Renal pelvis (tissue), 4 donors: ENCODE results near the gene TTLL1. TPM values are rescaled to one million over a fixed set of nuclear protein-coding genes. Genes with fewer than 3 reads are reported as not detected.
"Not testable (repeated sequence)": the region's sequence is repeated elsewhere in the genome, so short reads cannot be mapped to it uniquely, and the experiment has no call there.

Source experiments
- DNase-seq: peaks from one replicate; pipeline ENCODE4 v3.0.0-alpha.2; 2013
- polyA plus RNA-seq, 3 donors: library from polyadenylated mRNA; unstranded; fragments of 120-200 nt; gene quantifications; one replicate each; pipeline ENCODE4 v1.2.1, GENCODE V29; 2013; ENCODE audit not compliant: insufficient read length in 3 of 3

The TTLL1 gene
- polyA plus RNA-seq, 3 donors: 17.7 to 19.8 (median 18.5) TPM

DNA sequence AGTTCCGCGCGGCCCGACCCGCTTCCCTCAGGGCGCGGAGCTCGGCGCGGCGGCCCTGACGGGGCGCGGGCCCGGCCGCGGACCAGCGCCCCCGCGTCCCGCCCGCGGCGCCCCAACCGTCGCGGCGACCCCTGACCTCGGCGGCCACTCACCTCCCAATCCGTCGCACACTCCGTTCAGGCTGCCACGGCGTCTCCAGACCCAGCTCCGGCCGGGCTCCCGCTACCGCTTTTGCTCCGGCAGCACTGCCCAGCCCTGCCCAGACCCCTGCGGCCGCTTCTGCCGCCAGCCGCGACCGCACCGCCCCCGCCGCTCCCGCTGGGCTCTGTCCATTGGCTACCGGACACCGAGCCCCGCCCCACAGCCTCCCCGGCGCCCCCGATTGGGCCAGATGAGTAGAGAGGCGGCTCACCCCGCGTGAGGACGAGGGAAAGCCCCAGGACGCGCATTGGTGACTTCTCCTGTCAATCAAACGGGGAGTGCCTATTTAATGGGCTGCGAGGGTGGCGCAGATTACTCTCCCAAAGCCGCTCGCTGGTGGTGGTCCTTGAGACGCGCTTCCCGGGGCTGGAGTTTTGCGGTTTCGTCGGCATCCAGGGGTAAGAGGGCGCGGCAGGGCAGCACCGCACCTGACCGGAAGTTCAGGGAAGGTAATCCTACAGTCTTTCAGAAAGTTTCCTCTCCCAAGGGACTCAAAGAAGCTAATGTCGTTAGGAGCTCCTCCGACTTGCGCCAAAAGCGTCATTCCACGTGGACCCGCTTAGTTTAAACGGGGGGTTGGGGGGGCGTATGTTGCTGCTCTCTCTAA lies 74.1 kb downstream of the TTLL1 start, which contains the start of gene PACSIN2:
TSS of gene PACSIN2 (minus strand) at position 281 of the 808 bp plus-strand sequence. CDS start 103,069 bp downstream, outside the sequence.
- peak; percentile 99 for DNase-seq

DNA sequence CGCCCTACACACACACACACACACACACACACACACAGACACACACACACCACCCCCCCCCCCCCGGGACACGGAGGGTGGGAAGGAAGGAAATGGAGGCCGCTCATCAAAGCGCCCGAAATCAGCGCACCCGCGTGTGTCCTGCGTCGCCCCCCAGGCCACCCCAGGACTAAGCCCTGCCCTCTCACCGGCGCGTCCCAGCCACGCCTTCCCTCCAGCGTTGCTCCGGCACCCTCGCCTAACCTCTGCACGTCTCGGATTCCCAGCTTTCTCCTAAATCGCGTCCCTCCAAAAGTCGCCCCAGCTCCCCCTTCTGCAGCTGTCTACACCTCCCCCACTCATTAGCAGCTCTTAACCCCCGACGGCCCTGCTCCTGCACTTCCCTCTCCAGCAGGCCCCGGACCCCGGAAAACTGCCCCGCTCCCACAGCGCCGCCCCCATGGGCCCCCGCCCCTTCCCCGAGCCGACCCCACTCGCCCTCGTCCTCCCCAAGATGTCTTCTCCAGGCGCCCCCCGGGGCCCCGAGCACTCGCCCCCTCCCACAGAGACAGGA lies 74.8 kb downstream of the TTLL1 start:
- DNase-seq: no peak

DNA sequence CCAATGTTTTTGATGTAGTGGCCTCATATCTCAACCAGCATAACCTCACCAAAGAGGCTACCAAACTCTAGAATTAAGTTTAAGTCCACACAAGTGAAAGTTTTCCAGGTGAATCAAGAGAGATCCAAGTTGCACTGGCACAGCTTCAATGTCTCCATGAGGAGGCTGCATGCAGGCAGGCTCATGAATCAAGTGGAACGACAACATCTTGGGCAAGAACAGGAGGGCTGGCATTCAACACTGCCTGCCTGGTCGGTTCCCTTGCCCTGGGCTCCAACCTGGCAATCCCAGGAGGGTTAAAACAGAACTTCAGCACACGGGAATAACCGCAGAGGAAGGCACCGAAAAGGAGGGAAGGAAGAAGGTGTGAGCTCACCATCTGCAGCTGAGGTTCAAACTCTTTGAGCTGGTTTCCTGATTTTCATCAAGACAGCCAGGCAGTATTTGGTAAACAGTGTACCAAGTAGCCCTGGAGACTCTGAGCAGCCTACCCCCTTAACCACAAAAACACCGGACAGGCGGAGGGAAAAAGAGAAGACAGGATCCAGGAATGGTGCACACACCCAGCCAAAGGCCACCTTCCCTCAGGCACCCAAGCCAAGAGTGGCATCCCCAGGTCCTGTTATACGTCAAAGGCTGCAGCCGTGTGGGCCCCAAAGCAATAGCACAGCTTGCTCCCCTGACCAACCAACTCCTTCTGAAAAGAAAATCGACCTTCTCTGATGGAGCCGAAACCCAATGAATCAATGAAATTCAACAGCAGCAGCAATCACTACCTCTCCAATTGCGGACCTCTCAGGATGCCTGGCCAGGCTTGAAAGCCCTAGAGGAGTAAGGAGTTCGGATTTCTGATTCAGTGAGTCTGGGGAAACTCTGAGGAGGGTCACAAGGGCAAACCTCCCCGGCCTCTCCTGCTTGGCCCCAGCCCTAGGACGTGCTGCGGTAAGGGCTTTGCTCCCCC lies 75.6 kb downstream of the TTLL1 start:
- no peak for DNase-seq

DNA sequence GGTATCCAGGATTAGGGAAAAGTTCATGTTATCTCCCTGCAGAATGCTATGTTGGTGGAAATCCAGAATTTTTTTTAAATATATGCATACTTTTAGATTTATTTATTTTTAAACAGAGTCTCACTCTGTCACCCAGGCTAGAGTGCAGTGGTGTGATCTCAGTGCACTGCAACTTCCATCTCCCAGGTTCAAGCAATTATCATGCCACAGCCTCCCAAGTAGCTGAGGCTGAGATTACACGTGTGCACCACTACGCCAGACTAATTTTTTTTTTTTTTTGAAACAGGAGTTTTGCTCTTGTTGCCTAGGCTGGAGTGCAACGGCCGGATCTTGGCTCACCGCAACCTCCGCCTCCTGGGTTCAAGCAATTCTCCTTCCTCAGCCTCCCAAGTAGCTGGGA lies 76.8 kb downstream of the TTLL1 start:
- DNase-seq: no peak

DNA sequence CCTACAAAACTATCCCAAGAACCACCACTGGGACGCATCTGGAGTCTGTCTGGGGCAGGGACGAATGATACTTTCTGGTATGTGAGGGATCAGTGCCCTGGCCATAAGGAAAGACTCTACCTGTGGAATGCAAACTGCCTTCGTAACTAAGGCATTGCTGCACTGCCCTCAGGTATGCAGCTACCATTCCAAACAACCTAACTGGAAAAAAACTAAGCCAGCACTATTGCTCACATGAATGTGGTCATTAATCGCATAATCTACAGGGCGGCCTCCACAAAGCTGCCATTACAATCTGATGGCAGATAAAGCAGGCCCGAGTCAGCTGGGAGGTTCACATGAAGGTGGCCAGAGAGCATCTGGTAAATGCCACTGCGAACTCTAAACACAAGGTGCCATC lies 78.1 kb downstream of the TTLL1 start:
- peak; percentile 56 for DNase-seq

DNA sequence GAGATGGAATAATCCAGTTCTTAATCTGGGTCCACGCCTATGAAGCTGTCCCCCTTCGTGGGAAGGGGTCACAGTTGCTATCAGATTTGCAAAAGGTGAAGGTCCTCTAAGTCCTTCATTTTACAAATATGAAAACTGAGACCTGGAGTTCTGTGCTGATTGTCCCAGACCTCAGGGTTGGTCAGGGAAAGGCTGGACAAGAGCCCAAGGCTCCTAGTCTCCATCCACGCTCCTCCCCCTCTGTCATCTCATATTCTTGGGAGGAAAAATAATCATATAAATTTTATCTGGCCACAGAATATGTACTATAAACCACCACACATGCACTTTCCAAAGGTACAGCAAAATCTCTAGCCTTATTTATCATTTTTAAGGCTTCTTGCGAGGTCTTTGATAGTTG lies 79.7 kb downstream of the TTLL1 start:
- DNase-seq: no peak

DNA sequence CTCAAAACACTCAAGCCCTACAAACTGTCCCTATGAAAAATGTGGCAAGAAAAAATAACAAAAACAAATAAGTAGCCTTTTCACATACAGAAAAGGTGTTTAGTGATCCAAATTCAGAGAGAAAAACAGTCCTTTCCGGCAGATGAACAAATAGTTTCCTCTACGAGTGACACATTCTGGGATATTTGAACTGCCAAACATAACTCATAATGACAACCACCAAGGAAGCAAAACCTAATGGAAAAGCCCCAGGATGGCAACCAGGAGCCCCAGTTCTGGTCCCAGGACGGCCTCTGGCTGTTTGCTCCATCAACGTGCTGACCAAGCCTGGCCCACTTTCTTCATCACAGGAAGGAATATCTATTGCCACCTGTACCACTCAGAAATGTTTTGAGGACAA lies 80.3 kb downstream of the TTLL1 start:
- DNase-seq: no peak

DNA sequence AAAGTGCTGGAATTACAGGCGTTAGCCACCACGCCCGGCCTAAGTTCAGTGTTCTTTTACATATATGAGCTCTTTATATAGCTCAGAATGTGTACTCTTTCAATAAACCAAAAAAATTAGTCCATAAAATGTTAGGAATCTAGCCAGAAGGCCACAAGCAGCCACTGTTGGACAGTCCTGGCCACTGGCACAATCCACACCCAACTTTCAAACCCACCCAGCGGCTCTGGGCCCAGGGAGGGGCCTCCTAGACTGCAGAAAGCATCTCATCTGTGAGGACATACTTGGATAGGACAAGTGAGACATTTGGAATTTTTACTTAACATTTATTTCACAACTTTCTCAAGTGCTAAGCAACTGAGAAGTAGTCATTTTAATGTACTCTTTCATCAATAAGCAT lies 80.7 kb downstream of the TTLL1 start:
- DNase-seq: no peak

DNA sequence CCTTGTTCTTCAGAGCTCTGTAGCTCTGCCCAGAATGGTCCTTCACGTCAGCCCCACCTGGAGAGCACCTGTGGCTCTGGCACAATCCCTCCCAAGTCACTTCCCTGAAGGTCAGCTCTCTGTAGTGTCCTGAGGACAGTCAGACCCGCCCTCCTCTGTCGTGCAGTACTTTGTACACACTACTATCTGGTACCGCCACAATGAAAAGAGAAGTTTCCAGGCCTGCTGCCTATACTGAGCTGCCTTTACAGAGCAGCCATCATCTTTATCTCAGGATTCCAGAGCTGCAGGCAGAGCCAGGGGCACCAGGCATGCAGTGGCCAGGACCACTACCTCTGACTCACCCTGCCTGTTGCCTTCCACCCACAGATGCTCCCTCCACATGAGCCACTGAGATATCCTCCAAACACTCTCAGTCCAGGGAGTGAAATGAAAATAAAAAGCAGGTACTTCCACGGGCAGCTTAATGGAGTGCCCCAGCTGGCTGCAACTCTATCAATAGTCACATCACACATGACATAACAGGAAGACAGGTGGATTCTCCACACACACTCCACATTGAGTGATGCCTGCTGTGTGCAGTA lies 81.6 kb downstream of the TTLL1 start:
- DNase-seq: no peak

DNA sequence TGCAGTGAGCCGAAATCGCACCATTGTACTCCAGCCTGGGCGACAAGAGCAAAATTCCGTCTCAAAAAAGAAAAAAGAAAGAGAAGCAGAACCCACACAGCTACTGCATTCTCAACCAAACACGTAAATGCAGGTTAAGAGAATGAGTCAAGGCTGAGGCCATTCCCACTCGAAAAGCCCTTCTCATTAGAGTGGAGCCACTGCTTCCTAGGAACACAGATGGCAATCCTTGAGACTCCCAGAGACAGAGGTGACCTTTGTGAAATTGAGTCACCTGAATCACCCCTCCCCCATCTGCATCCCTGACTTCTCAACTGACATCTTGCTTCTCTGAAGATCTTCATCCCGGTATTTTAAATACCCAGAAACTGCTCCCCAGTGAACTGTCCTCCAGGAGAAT lies 82.4 kb downstream of the TTLL1 start:
- DNase-seq: no peak

DNA sequence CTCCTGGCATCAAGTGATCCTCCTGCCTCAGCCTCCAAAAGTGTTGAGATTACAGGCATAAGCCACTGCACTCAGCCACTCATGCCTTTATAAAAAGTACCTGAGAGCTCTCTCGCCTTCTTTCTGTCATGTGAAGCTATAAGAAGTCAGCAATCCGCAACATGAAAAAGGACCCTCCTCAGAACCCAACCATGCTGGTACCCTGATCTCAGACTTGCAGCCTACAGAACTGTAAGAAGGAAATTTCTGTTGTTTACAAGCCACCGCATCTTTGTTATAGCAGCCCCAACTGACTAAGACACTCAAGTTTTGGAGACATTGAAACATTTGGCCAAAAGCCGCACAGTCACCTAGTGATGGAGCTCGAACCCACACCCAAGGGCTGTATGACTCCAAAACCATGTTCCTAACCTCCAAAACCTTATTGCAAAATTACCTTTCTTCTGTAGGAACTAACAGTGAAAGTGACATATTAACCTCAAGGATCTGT lies 83.1 kb downstream of the TTLL1 start:
- DNase-seq: no peak

DNA sequence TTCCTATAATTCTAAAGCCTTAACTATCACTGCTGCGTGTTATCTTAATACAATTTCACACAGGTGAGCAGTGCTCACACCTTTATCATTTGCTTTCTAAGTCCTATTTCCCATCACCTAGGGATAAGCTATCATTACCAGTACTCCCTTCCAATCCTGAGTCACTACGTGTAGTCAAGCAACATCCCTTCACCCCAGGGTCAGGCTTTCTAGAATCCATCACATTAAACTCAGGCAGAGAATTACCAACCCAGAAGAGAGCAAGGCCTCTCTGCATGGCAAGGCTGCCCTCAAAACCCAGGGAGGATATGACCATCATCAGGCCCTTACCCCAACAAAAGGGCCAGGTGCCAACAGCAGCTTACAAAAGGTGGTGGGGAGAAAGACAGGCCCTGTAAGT lies 84.1 kb downstream of the TTLL1 start:
- no peak for DNase-seq

DNA sequence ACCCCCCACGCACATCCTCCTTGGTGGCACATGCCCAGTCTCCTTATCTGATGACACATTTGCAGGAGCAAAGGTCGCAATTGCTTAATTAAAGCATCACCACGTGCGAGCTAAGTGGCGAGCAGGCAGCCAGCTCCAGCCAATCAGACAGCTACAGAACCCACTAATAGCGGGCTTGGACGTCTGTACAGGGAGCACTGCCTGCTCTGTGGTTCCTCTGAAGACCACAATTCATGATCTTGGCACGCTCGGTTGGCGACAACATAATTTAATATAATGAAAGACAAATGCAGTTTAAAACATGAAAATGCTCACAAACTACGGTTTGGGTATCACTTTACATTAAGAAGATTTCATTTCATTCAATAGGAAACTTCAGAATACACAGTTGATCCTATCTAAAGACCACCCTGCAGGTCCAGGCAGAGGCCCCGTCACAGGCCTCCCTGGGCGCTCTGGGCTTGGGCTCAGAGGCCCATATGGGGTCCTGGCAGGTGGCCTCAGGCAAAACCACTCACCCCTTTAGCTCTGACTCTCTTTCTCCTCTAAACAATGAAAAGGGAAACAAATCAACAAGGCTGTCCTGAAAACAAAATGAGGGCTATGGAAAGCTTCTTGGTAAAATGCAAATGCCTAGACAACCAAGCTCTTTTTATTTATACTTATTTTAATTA lies 84.7 kb downstream of the TTLL1 start:
- no peak for DNase-seq

DNA sequence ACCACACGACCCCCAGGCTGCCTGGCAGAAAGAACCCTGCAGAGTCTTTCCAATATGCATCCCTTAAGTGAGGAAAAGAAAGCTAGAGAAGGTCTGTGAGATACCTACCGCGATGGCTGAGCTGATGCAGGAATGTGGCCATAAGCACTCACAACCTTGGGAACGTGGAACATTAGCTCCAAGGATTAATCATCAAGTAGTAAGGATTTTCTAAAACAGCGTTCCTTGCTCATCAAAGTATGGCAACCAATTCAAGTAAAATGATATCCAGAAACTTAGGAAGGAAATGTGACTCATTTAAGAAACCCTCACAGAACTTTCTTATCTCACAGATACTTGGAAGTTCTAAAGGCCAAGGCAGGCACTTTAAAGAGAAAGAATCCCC lies 87.0 kb downstream of the TTLL1 start:
- DNase-seq: no peak

DNA sequence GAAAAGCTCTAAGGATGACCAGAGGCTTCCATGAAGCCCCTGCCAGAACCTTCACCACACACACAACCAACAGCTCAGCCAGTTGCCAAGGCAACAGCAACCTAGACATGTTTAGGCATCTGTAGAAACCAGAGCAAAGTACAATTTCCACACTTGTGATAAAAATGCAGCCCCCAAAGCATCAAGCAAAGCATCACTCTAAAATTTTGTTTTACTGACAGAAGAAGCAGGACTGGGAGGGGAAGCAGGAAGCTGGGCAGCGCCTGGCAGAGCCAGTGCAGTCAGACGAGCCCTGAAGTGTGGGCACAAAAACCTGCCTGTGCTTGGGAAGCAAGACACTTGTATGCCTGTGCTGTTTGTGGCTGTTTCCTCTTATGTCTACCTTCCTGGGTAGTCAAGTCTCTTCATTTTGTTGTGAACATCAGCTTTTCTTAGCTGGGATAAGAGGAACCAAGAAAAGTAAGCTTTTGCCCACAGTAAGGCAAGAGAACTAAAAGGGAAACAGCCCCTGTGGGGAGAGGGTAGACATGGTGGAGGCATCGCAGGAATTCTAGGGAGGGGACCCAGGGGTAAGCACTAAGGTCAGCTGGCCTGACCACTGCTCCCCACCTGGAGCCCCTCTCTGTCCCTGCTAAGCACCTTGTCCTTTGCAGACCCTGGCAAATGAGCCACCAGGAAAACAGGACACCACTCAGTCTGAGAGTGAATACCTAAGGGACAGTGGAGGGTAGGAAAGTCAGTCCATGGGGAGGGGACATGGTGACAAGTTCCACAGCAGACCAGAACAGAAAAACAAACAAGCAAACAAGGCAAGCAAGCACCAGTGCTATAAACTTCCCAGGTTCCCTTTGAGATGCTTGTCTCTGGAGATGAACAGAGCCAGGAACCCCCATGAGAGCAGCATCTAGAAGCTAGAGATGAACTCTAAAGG lies 87.7 kb downstream of the TTLL1 start:
- DNase-seq: no peak

DNA sequence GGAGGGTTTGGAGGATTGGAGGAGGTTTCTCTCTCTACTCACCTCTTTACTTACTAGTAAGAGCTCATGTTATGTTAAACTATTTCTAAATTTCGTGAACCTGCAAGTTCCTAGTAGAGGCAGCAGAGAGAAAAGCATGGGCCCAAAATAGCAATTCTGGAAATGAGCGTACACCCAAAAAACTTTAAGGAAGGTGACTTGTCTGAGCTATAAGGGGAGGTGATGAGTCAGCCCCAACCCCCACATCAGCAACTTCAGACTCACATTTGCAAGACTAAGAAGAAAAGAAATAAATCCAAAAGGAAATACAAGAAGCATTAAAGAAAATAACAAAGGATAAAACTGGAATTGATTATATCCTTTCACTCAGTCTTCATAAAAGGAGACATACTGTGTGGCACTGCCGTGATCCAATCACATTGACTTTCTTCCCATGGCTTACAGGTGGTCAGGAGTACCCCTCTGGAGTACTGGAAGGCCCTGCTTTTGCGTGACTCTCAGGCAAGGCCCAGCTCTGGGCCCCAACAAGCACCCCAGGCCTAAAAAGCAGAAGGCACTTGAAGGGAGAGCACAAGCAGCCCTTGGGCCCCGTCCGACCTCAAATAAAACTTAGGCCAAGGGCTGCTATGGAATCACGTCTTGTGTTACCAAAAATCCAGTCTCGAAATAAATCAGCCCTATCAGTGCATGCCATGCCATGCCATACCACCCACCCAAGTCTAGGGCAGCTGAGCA lies 88.6 kb downstream of the TTLL1 start:
- DNase-seq: no peak

DNA sequence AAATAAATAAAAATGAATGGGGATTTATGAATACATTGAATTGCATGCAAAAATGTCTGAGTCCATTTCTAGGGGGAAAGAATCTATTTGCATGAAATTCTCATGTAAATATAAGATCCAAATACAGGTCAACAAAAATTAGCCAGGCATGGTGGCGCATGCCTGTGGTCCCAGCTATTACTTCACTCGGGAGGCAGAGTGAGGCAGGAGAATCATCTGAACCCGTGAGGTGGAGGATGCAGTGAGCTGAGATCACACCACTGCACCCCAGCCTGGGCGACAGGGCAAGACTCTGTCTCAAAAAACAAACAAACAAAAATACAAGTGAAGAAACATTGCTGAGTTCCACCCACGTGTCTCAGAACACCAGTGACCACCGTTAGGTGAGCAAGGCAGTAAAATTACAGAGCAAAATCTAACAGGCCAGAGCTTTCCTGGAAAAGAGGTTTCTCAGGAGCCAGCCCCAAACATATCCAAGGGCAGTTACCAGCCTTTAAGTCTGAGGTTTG lies 91.6 kb downstream of the TTLL1 start:
- no peak for DNase-seq

DNA sequence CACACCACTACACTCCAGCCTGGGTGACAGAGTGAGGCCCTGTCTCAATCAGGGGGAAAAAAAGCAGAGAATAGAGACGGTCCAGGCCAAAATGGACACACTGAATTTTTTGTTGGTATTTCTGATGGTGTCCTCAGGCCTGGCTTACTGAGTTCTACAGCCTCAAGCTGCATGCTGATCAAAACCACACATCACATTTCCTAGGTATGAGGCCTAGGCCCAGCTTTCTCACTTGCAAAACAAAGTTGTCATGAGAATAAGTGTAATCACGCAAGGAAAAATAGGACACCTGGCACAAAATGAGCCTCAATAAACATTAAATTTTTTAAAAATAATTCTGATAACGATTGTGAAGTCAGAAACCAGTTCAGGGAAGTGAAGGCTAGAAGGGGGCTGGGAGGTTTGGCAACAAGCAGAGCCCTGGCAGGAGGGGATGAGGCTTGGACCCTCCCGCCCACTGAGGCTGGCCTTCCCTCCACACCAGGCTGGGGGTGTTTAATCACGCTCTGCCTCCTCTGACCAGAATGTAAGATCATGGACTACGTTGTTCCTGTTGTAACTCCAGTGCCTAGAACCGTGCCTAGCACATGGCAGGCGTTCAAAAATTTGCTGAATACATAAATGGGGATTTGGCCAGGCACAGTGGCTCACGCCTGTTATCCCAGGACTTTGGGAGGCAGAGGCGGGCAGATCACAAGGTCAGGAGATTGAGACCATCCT lies 92.4 kb downstream of the TTLL1 start:
- no peak for DNase-seq

DNA sequence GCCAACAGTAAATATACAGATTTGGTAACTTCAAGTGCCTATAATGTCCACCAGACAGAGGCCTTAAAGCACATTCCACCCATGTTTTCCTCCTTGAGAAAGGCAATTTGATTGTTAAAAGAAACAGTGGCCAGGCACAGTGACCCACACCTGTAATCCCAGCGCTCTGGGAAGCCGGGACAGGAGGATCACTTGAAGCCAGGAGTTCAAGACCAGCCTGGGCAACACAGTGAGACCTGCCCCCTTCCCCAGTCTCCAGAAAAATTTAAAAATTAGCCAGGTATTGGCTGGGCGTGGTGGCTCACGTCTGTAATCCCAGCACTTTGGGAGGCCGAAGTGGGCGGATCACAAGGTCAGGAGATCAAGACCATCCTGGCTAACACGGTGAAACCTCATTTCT lies 93.5 kb downstream of the TTLL1 start:
- DNase-seq: not testable (repeated sequence)
